ENCODE data around the gene IARS1.

- no peak for TF ChIP-seq POLR2A (IDR thresholded peaks at IDR 0.05)
- TF ChIP-seq, protein P1, sequence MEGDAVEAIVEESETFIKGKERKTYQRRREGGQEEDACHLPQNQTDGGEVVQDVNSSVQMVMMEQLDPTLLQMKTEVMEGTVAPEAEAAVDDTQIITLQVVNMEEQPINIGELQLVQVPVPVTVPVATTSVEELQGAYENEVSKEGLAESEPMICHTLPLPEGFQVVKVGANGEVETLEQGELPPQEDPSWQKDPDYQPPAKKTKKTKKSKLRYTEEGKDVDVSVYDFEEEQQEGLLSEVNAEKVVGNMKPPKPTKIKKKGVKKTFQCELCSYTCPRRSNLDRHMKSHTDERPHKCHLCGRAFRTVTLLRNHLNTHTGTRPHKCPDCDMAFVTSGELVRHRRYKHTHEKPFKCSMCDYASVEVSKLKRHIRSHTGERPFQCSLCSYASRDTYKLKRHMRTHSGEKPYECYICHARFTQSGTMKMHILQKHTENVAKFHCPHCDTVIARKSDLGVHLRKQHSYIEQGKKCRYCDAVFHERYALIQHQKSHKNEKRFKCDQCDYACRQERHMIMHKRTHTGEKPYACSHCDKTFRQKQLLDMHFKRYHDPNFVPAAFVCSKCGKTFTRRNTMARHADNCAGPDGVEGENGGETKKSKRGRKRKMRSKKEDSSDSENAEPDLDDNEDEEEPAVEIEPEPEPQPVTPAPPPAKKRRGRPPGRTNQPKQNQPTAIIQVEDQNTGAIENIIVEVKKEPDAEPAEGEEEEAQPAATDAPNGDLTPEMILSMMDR (IDR thresholded peaks at IDR 0.05) = no peak
- TF ChIP-seq POLR2AphosphoS5 (IDR thresholded peaks at IDR 0.05; ENCODE audit: insufficient read depth in 1 of 2, low read depth in 1 of 2) = no peak
Measured at GRCh38 chr9:92293075-92293354, 482 bp downstream of the IARS1 start.

Data from vagina (tissue), 2 donors.